GM12878 (cell line): ENCODE measurements around the gene NXF3. TPM values are rescaled to one million over a fixed set of nuclear protein-coding genes. Genes with fewer than 3 reads are reported as not detected.
"Not testable (repeated sequence)": the region's sequence is repeated elsewhere in the genome, so short reads cannot be mapped to it uniquely, and the experiment has no call there.

ENCODE experiments used
- ATAC-seq: fragments of 200-7000 bp; cut with Tn5 transposase; 3 replicates; pipeline ENCODE4 v1.9.1; 2020; ENCODE audit warnings: mild to moderate bottlenecking, moderate library complexity
- BruUV-seq: library from RNA; stranded (reverse); fragments of 400-500 nt; replicated peaks from 2 replicates; lab custom pipeline; 2021; lab: Mats Ljungman, UMichigan
- CTCF ChIA-PET: fragments of 300-600 bp; sonication (Branson Sonifier 250); formaldehyde crosslinking; extraction: SDS; loops from one replicate; lab custom pipeline; 2021; ENCODE audit warnings: inconsistent platforms; lab: Yijun Ruan, JAX
- POLR2A ChIA-PET: fragments of 350-600 bp; formaldehyde crosslinking; extraction: SDS; loops from one replicate; lab custom pipeline; 2021; ENCODE audit warnings: inconsistent platforms; lab: Charles Lee
- RAD21 ChIA-PET: fragments of 300-600 bp; sonication (Branson Sonifier 250); formaldehyde crosslinking; loops from one replicate; lab custom pipeline; 2023; ENCODE audit warnings: antibody characterized with exemption; ENCODE audit not compliant: unreplicated experiment; lab: Charles Lee
- SMC1A ChIA-PET: fragments of 300-600 bp; sonication (Branson Sonifier 250); formaldehyde crosslinking; loops from one replicate; lab custom pipeline; 2023; ENCODE audit not compliant: unreplicated experiment, uncharacterized antibody; lab: Charles Lee
- DNase-seq: peaks from one replicate; pipeline ENCODE4 v3.0.0-alpha.2; 2011; ENCODE audit warnings: low read depth, low spot score
- FAIRE-seq: peaks from 3 replicates; lab custom pipeline; 2011; peaks lifted over from hg19 to GRCh38; lab: Jason Lieb, UNC
- H2AFZ ChIP-seq: 2 replicates; pipeline ENCODE4 v1.6.0; 2011; ENCODE audit warnings: low read depth, low read length, control low read depth; ENCODE audit not compliant: control insufficient read depth
- H3K27ac ChIP-seq: 2 replicates; pipeline ENCODE4 v1.5.1; 2011; ENCODE audit warnings: control low read depth; ENCODE audit not compliant: control insufficient read depth, insufficient read depth
- H3K27me3 ChIP-seq, 2 experiments: replicated peaks in 1 of 2; 2 replicates each; pipeline versions ENCODE4 v1.6.0 to v1.6.1; 2011; ENCODE audit warnings: low read length in 1 of 2; ENCODE audit not compliant: control insufficient read depth in 2 of 2, insufficient read depth in 2 of 2
- H3K36me3 ChIP-seq, 2 experiments: 2 replicates each; pipeline ENCODE4 v1.5.1; 2011; ENCODE audit warnings: low read length in 1 of 2; ENCODE audit not compliant: control insufficient read depth in 2 of 2, insufficient read depth in 2 of 2
- H3K4me1 ChIP-seq: 2 replicates; pipeline ENCODE4 v1.6.1; 2011; ENCODE audit warnings: mild to moderate bottlenecking, low read length, moderate library complexity, mixed read lengths; ENCODE audit not compliant: control insufficient read depth, insufficient read depth
- H3K4me2 ChIP-seq: 2 replicates; pipeline ENCODE4 v1.6.0; 2011; ENCODE audit warnings: control low read depth; ENCODE audit not compliant: control insufficient read depth, insufficient read depth
- H3K4me3 ChIP-seq: fragments of 200-600 bp; sonication (generic); 2 replicates; pipeline ENCODE4 v1.5.1; 2016
- H3K79me2 ChIP-seq: 2 replicates; pipeline ENCODE4 v1.6.0; 2011; ENCODE audit warnings: low read length; ENCODE audit not compliant: control insufficient read depth, insufficient read depth
- H3K9ac ChIP-seq: 2 replicates; pipeline ENCODE4 v1.8.0; 2011; ENCODE audit warnings: low read length, control low read depth, mixed read lengths; ENCODE audit not compliant: control insufficient read depth, insufficient read depth
- H3K9me3 ChIP-seq: replicated peaks from 3 replicates; pipeline ENCODE4 v1.5.1; 2011; ENCODE audit warnings: mild to moderate bottlenecking, low read length; ENCODE audit not compliant: control insufficient read depth, insufficient read depth
- H4K20me1 ChIP-seq: 2 replicates; pipeline ENCODE4 v1.6.0; 2011; ENCODE audit not compliant: control insufficient read depth, insufficient read depth
- WGBS: methylation state at CpG from one replicate; pipeline ENCODE4 v1.1.6; 2016; ENCODE audit warnings: low lambda C conversion rate; ENCODE audit not compliant: insufficient replicate concordance, insufficient coverage; ENCODE audit errors: missing lambda C conversion rate; 5-methylcytosine and 5-hydroxymethylcytosine counted together
- in situ Hi-C: fragments of 300-500 bp; cut with MboI; formaldehyde crosslinking; loops from 9 replicates; pipeline ENCODE4 v1.14.3; 2018; ENCODE audit warnings: mixed read lengths
- intact Hi-C: fragments of 100-400 bp; cut with micrococcal nuclease; formaldehyde crosslinking; loops from one replicate; pipeline ENCODE4 v1.14.2; 2022; ENCODE audit not compliant: unreplicated experiment
- polyA plus RNA-seq, 11 experiments: library from polyadenylated mRNA; depleted of rRNA in 4 of 11; unstranded in 6 of 11; stranded (reverse) in 5 of 11; fragments of >200 nt; fragmentation: Nextera tagmentation in 4 of 11; fragmentation: Illumina TruSeq in 1 of 11; extraction: Ambion mirVana in 4 of 11; extraction: Trizol in 1 of 11; gene quantifications; 1 replicate in 1 of 11; 2 replicates in 10 of 11; pipeline versions ENCODE4 v1.2.1 to v1.2.3, GENCODE V29; 2011 to 2016; ENCODE audit warnings: inconsistent platforms in 2 of 11, missing spikeins in 2 of 11, low read depth in 1 of 11
- total RNA-seq, 4 experiments: library from RNA; depleted of rRNA in 3 of 4; stranded (reverse); fragments of >200 nt in 3 of 4; fragmentation: Illumina TruSeq in 1 of 4; extraction: Trizol in 1 of 4; gene quantifications; 2 replicates each; pipeline versions ENCODE4 v1.2.1 to v1.2.3, GENCODE V29; 2013 to 2021

NXF3 gene
- total and polyA plus RNA-seq, 10 of the 15 experiments (the other 5 are each of a cell fraction or from before 2014, with no cell fraction given): 0.53 to 8.0 TPM; not detected in 8

DNA sequence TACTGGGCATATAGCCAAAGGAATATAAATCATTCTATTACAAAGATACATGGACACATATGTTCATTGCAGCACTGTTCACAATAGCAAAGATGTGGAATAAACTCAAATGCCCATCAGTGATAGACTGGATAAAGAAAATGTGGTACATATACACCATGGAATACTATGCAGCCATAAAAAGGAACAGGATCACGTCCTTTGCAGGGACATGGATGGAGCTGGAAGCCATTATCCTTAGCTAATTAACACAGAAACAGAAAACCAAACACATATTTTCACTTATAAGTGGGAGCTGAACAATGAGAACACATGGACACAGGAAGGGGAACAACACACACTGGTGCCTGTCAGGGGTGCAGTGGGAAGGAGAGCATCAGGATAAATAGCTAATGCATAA is 59.6 kb downstream of the NXF3 start:
- H3K79me2 ChIP-seq, RAD21 ChIA-PET, H2AFZ ChIP-seq, H4K20me1 ChIP-seq, POLR2A ChIA-PET, in situ Hi-C loops, H3K9me3 ChIP-seq, CTCF ChIA-PET, intact Hi-C loops, BruUV-seq, H3K27me3 ChIP-seq, H3K27ac ChIP-seq, H3K4me3 ChIP-seq, H3K4me2 ChIP-seq, DNase-seq, H3K4me1 ChIP-seq, ATAC-seq, SMC1A ChIA-PET, FAIRE-seq, H3K9ac ChIP-seq, H3K36me3 ChIP-seq: not testable (repeated sequence)
- 0% methylated on average over 1 of the region's 1 CpG for WGBS

Other genes starting within 250 kb of the NXF3 start
- 0.11 and 0.45 TPM in 2 replicates for gene RAB40AL, start 155.9 kb downstream of the NXF3 start, total RNA-seq (2014; rRNA removed)
- gene RAB40AL, start 155.9 kb downstream of the NXF3 start, total RNA-seq (2014; rRNA removed; fragmentation: Illumina TruSeq; extraction: Trizol): 0.13 and 0.51 TPM in 2 replicates
- gene RAB40AL, start 155.9 kb downstream of the NXF3 start, total RNA-seq (2021): 0.33 and 0.43 TPM in 2 replicates
- gene RAB40AL, start 155.9 kb downstream of the NXF3 start, polyA plus RNA-seq (2011; rRNA removed): 0.16 and 0.27 TPM in 2 replicates
- not detected in 2 replicates for gene RAB40AL, start 155.9 kb downstream of the NXF3 start, polyA plus RNA-seq (2014; fragmentation: Illumina TruSeq; extraction: Trizol)
- gene RAB40AL, start 155.9 kb downstream of the NXF3 start, polyA plus RNA-seq (2014; fragmentation: Nextera tagmentation; extraction: Ambion mirVana): not detected
- 0.19 and 0.55 TPM in 2 replicates for gene RAB40AL, start 155.9 kb downstream of the NXF3 start, polyA plus RNA-seq (2014; rRNA removed)
- under 1 TPM in 1 of 2 experiments, not detected in 1; 0.16 TPM for gene RAB40AL, start 155.9 kb downstream of the NXF3 start, polyA plus RNA-seq (2016; fragmentation: Nextera tagmentation; extraction: Ambion mirVana)
- not detected in 2 replicates for gene BEX1, start 29.0 kb downstream of the NXF3 start, total RNA-seq (2014; rRNA removed)
- not detected in 2 replicates for gene BEX1, start 29.0 kb downstream of the NXF3 start, total RNA-seq (2014; rRNA removed; fragmentation: Illumina TruSeq; extraction: Trizol)
- gene BEX1, start 29.0 kb downstream of the NXF3 start, total RNA-seq (2021): not detected in 2 replicates
- 3.8 and 4.8 TPM in 2 replicates for gene BEX1, start 29.0 kb downstream of the NXF3 start, polyA plus RNA-seq (2011; rRNA removed)
- gene BEX1, start 29.0 kb downstream of the NXF3 start, polyA plus RNA-seq (2014; fragmentation: Illumina TruSeq; extraction: Trizol): not detected in 2 replicates
- gene BEX1, start 29.0 kb downstream of the NXF3 start, polyA plus RNA-seq (2014; fragmentation: Nextera tagmentation; extraction: Ambion mirVana): not detected
- not detected in 2 replicates for gene BEX1, start 29.0 kb downstream of the NXF3 start, polyA plus RNA-seq (2014; rRNA removed)
- under 1 TPM in 1 of 2 experiments, not detected in 1; 0.19 TPM for gene BEX1, start 29.0 kb downstream of the NXF3 start, polyA plus RNA-seq (2016; fragmentation: Nextera tagmentation; extraction: Ambion mirVana)
- 2.5 and 2.8 TPM in 2 replicates for gene BEX4, start 122.0 kb upstream of the NXF3 start, total RNA-seq (2014; rRNA removed)
- 2.3 and 2.4 TPM in 2 replicates for gene BEX4, start 122.0 kb upstream of the NXF3 start, total RNA-seq (2014; rRNA removed; fragmentation: Illumina TruSeq; extraction: Trizol)
- 1.7 and 2.0 TPM in 2 replicates for gene BEX4, start 122.0 kb upstream of the NXF3 start, total RNA-seq (2021)
- 0.79 and 1.4 TPM in 2 replicates for gene BEX4, start 122.0 kb upstream of the NXF3 start, polyA plus RNA-seq (2011; rRNA removed)
- 3.2 and 4.4 TPM in 2 replicates for gene BEX4, start 122.0 kb upstream of the NXF3 start, polyA plus RNA-seq (2014; fragmentation: Illumina TruSeq; extraction: Trizol)
- 1 to 10 TPM in 1 of 2 experiments, under 1 TPM in 1; 0.76 to 1.9 TPM for gene BEX4, start 122.0 kb upstream of the NXF3 start, polyA plus RNA-seq (2014; fragmentation: Nextera tagmentation; extraction: Ambion mirVana)
- gene BEX4, start 122.0 kb upstream of the NXF3 start, polyA plus RNA-seq (2014; rRNA removed): 2.5 and 2.9 TPM in 2 replicates
- gene BEX4, start 122.0 kb upstream of the NXF3 start, polyA plus RNA-seq (2016; fragmentation: Nextera tagmentation; extraction: Ambion mirVana): 1 to 10 TPM; 1.9 to 3.3 TPM
- gene TCEAL8, start 162.0 kb upstream of the NXF3 start, total RNA-seq (2014; rRNA removed): 33.7 and 52.5 TPM in 2 replicates
- gene TCEAL8, start 162.0 kb upstream of the NXF3 start, total RNA-seq (2014; rRNA removed; fragmentation: Illumina TruSeq; extraction: Trizol): 63.0 and 65.6 TPM in 2 replicates
- gene TCEAL8, start 162.0 kb upstream of the NXF3 start, total RNA-seq (2021): 27.6 and 28.4 TPM in 2 replicates
- gene TCEAL8, start 162.0 kb upstream of the NXF3 start, polyA plus RNA-seq (2011; rRNA removed): 55.8 and 83.2 TPM in 2 replicates
- 69.2 and 95.7 TPM in 2 replicates for gene TCEAL8, start 162.0 kb upstream of the NXF3 start, polyA plus RNA-seq (2014; fragmentation: Illumina TruSeq; extraction: Trizol)
- 100 to 1,000 TPM in 1 of 2 experiments, 10 to 100 TPM in 1; 86.8 to 123 TPM for gene TCEAL8, start 162.0 kb upstream of the NXF3 start, polyA plus RNA-seq (2014; fragmentation: Nextera tagmentation; extraction: Ambion mirVana)
- gene TCEAL8, start 162.0 kb upstream of the NXF3 start, polyA plus RNA-seq (2014; rRNA removed): 32.9 and 45.9 TPM in 2 replicates
- gene TCEAL8, start 162.0 kb upstream of the NXF3 start, polyA plus RNA-seq (2016; fragmentation: Nextera tagmentation; extraction: Ambion mirVana): 10 to 100 TPM; 57.7 to 59.6 TPM
- not detected in 2 replicates for gene TCEAL5, start 183.6 kb upstream of the NXF3 start, total RNA-seq (2014; rRNA removed)
- gene TCEAL5, start 183.6 kb upstream of the NXF3 start, total RNA-seq (2014; rRNA removed; fragmentation: Illumina TruSeq; extraction: Trizol): not detected in 2 replicates
- not detected in 2 replicates for gene TCEAL5, start 183.6 kb upstream of the NXF3 start, total RNA-seq (2021)
- not detected in 2 replicates for gene TCEAL5, start 183.6 kb upstream of the NXF3 start, polyA plus RNA-seq (2011; rRNA removed)
- gene TCEAL5, start 183.6 kb upstream of the NXF3 start, polyA plus RNA-seq (2014; fragmentation: Illumina TruSeq; extraction: Trizol): not detected in 2 replicates
- gene TCEAL5, start 183.6 kb upstream of the NXF3 start, polyA plus RNA-seq (2014; fragmentation: Nextera tagmentation; extraction: Ambion mirVana): not detected
- not detected in 2 replicates for gene TCEAL5, start 183.6 kb upstream of the NXF3 start, polyA plus RNA-seq (2014; rRNA removed)
- gene TCEAL5, start 183.6 kb upstream of the NXF3 start, polyA plus RNA-seq (2016; fragmentation: Nextera tagmentation; extraction: Ambion mirVana): not detected
- gene BEX2, start 217.8 kb upstream of the NXF3 start, total RNA-seq (2014; rRNA removed): 0.27 and 0.79 TPM in 2 replicates
- gene BEX2, start 217.8 kb upstream of the NXF3 start, total RNA-seq (2014; rRNA removed; fragmentation: Illumina TruSeq; extraction: Trizol): 0.72 and 1.2 TPM in 2 replicates
- 0.56 and 0.80 TPM in 2 replicates for gene BEX2, start 217.8 kb upstream of the NXF3 start, total RNA-seq (2021)
- 2.8 and 3.4 TPM in 2 replicates for gene BEX2, start 217.8 kb upstream of the NXF3 start, polyA plus RNA-seq (2011; rRNA removed)
- gene BEX2, start 217.8 kb upstream of the NXF3 start, polyA plus RNA-seq (2014; fragmentation: Illumina TruSeq; extraction: Trizol): 0.91 and 2.7 TPM in 2 replicates
- 1 to 10 TPM in 1 of 2 experiments, under 1 TPM in 1; 0.52 to 1.3 TPM for gene BEX2, start 217.8 kb upstream of the NXF3 start, polyA plus RNA-seq (2014; fragmentation: Nextera tagmentation; extraction: Ambion mirVana)
- gene BEX2, start 217.8 kb upstream of the NXF3 start, polyA plus RNA-seq (2014; rRNA removed): 0.72 and 1.0 TPM in 2 replicates
- gene BEX2, start 217.8 kb upstream of the NXF3 start, polyA plus RNA-seq (2016; fragmentation: Nextera tagmentation; extraction: Ambion mirVana): under 1 TPM; 0.33 to 0.95 TPM
- not detected in 2 replicates for gene TCEAL7, start 237.1 kb upstream of the NXF3 start, total RNA-seq (2014; rRNA removed)
- not detected in 2 replicates for gene TCEAL7, start 237.1 kb upstream of the NXF3 start, total RNA-seq (2014; rRNA removed; fragmentation: Illumina TruSeq; extraction: Trizol)
- not detected in 2 replicates for gene TCEAL7, start 237.1 kb upstream of the NXF3 start, total RNA-seq (2021)
- gene TCEAL7, start 237.1 kb upstream of the NXF3 start, polyA plus RNA-seq (2011; rRNA removed): not detected in 2 replicates
- gene TCEAL7, start 237.1 kb upstream of the NXF3 start, polyA plus RNA-seq (2014; fragmentation: Illumina TruSeq; extraction: Trizol): not detected in 2 replicates
- gene TCEAL7, start 237.1 kb upstream of the NXF3 start, polyA plus RNA-seq (2014; fragmentation: Nextera tagmentation; extraction: Ambion mirVana): not detected
- gene TCEAL7, start 237.1 kb upstream of the NXF3 start, polyA plus RNA-seq (2014; rRNA removed): not detected in 2 replicates
- gene TCEAL7, start 237.1 kb upstream of the NXF3 start, polyA plus RNA-seq (2016; fragmentation: Nextera tagmentation; extraction: Ambion mirVana): not detected